Testis (tissue), 2 donors: ENCODE measurements around the gene TATDN2.

Experiments used
- POLR2A ChIP-seq: fragments of 450-650 bp; IDR thresholded peaks from one replicate; pipeline ENCODE4 v1.6.1; 2017; ENCODE audit warnings: antibody characterized with exemption, mild to moderate bottlenecking, moderate library complexity
- TF ChIP-seq, protein P1 (sequence below), 3 experiments: fragments of 450-650 bp in 2 of 3; fragments of 200-600 bp in 1 of 3; sonication (generic) in 1 of 3; IDR thresholded peaks; one replicate each; pipeline ENCODE4 v1.5.1; 2016 to 2019; ENCODE audit warnings: antibody characterized with exemption in 3 of 3, mild to moderate bottlenecking in 2 of 3, moderate library complexity in 1 of 3

- TF ChIP-seq, protein P1, sequence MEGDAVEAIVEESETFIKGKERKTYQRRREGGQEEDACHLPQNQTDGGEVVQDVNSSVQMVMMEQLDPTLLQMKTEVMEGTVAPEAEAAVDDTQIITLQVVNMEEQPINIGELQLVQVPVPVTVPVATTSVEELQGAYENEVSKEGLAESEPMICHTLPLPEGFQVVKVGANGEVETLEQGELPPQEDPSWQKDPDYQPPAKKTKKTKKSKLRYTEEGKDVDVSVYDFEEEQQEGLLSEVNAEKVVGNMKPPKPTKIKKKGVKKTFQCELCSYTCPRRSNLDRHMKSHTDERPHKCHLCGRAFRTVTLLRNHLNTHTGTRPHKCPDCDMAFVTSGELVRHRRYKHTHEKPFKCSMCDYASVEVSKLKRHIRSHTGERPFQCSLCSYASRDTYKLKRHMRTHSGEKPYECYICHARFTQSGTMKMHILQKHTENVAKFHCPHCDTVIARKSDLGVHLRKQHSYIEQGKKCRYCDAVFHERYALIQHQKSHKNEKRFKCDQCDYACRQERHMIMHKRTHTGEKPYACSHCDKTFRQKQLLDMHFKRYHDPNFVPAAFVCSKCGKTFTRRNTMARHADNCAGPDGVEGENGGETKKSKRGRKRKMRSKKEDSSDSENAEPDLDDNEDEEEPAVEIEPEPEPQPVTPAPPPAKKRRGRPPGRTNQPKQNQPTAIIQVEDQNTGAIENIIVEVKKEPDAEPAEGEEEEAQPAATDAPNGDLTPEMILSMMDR (IDR thresholded peaks at IDR 0.05): no peak
- TF ChIP-seq POLR2A: no peak
Observed at GRCh38 chr3:10304905-10305304, 56.6 kb downstream of the TATDN2 start.
